GM21723 (cell line): Measurements from ENCODE around the gene ADM2.

Experiments used
- ATAC-seq: cut with Tn5 transposase; IDR thresholded peaks from one replicate; pipeline ENCODE4 v1.9.1; 2021; ENCODE audit warnings: mild to moderate bottlenecking, moderate library complexity; ENCODE audit not compliant: unreplicated experiment

The ADM2 gene

GRCh38 chr22:50483977-50484853 is 2.9 kb downstream of the ADM2 start:
- no peak for ATAC-seq

GRCh38 chr22:50485221-50486131 is 4.1 kb downstream of the ADM2 start:
- no peak for ATAC-seq

DNA sequence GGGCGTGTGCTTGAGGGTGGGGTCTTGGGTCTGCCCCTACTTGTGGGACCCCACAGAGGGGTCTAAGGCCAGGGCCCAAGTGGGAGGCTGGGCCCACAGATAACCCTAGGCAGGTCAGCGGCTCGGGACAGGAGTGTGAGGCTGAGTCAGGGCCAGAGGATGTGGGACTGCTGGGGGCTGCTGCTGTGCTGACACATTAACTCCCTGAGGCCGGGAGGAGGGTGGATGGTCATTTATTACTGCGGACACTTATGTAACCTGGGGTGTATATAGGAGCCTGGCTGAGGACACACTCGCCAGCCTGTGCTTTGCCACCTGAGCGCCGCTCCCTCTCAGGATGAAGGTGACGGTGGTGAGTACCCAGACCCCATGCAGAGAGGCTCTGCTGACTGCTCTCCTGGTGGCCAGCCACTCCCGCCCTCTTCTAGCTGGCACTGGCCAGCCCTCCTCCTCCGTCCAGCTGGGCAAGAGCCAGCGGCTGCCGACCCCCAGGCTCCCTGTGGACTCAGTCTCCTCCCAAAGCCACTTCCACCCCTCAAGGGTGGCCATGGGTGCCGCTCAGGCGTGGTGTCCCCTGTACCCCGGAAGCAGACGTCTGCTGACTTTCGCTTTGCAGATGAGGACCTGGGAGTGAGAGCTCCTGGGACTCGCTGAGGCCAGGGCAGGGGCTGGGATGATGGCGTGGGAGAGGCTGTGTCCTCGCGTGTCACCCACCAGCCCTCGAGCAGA is 5.4 kb downstream of the ADM2 start, which contains the start of gene MIOX:
MIOX (plus strand) TSS at position 299 of the 729 bp plus-strand sequence; CDS start at position 338, 39 bp downstream.
- ATAC-seq, result no peak

DNA sequence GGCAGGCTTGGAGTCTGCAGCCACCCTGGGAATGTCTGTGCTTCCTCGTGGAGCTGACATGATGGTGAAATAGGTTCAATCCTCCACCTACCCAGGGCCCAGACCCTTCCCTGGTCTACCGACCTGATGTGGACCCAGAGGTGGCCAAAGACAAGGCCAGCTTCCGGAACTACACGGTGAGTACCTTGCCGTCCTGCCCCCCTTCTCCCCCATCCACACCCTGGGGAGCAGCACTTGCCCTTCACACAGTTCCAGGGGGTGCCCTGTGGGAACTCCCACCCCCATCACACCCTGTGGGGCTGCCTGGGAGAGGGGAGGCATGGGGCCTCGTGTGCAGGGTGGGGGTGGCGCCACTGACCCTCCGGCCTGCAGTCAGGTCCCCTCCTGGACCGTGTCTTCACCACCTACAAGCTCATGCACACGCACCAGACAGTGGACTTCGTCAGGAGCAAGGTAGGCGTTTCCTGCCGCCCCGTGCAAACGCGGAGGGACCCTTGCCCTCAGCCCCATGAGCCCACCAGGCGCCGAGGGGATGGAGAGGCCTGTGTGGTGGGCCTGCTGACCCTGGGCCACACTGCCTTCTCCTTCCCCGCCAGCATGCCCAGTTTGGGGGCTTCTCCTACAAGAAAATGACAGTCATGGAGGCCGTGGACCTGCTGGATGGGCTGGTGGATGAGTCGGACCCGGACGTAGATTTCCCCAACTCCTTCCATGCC is 6.1 kb downstream of the ADM2 start:
- no peak for ATAC-seq

- no peak for ATAC-seq
Observed at GRCh38 chr22:50488006-50488677, 6.8 kb downstream of the ADM2 start.

GRCh38 chr22:50488886-50489285 is 7.5 kb downstream of the ADM2 start:
- ATAC-seq, result no peak

DNA sequence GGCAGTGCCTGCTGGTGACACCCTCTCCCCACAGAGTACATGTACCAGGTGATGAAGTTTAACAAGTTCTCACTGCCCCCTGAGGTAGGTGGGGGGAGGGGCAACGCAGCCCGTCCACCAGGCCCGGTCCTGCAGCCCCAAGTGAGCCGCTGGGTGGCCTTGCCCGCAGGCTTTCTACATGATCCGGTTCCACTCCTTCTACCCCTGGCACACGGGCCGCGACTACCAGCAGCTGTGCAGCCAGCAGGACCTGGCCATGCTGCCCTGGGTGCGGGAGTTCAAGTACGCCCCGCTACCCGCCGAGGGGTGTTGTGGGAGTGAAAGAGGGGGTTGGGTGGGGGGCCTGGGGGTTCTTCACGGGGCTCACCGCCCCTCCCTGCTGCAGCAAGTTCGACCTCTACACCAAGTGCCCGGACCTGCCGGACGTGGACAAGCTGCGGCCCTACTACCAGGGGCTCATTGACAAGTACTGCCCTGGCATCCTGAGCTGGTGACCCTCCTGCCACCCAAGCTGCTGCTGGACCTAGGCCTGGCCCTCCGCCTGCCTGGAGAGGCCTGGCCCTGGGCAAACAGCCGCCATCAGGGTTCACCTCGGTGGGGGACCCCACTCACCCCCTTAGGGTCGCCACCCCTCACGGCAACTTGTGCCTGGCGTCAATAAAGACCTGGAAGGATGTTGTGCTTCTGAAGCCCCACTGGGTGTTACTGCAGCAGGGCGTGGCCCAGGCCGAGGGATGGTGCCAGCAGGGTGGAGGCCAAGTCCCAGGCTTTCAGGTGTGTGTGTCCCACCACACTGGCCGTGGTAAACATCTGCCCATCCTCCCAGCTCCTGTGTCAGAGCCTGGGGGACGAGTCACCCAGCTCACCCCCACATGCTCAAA is 8.3 kb downstream of the ADM2 start:
- no peak for ATAC-seq

- no peak for ATAC-seq
Observed at GRCh38 chr22:50490531-50491308, 9.4 kb downstream of the ADM2 start.

DNA sequence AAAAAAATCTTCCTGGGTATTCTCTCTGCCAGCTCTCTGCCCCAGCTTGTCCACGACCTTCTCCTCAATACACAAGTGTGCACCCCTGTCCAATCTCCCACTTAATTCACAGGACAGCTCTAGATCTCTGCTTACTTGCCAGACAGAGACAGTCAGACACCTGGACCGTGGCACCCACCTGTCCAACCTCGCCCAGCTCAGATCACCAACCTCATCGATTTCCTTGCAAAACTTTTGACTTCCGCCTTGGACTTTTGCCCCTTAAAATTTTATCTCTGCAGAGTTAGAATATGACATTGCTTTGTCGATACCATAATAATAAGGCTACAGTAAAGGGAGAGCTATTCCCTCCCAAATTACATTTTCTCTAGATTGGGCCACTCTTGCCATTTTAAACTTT is 15.8 kb downstream of the ADM2 start:
- no peak for ATAC-seq

DNA sequence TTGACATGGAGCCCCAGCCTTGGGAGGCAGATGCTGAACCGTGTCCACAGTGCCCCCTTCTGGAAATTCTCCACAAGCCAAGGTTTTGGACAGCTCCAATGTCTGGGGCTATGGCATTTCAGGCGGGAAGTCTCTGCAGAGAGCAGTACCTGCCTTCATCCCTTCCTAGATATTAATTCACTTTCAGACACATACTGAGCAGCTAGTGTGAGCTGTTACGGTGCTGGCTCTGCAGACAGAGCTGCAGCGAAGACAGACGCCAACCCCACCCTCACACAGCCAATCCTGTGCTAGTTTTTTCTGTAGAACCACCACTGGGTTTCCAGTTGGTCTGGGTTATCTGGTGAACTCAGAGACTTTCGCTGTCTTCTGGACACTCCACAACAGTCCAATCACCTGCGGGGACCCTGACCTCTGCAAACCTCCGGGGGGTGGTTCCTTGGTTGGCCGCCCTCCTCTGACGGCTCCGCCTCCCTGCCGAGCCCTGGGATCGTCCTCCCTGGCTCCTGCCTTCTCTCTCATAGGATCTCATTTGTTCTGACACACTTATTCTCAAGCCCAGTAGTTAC is 17.1 kb downstream of the ADM2 start:
- no peak for ATAC-seq

DNA sequence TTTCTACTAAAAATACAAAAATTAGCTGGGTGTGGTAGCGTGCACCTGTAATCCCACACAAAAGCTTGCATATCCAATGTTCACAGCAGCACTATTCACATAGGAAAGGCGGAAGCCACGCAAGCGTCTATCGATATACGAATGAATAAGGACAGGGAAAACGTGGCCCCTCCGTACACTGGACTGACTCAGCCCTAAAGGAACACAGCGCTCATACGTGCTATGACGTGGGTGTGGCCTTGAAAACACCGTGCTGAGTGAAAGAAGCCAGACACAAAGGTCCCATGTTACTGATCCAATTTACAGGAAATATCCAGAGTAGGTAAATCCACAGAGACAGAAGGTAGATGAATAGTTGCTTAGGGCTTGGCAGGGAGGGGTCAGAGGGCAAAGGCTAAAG is 19.1 kb downstream of the ADM2 start:
- no peak for ATAC-seq

- no peak for ATAC-seq
Observed at GRCh38 chr22:50502096-50502495, 20.8 kb downstream of the ADM2 start.

DNA sequence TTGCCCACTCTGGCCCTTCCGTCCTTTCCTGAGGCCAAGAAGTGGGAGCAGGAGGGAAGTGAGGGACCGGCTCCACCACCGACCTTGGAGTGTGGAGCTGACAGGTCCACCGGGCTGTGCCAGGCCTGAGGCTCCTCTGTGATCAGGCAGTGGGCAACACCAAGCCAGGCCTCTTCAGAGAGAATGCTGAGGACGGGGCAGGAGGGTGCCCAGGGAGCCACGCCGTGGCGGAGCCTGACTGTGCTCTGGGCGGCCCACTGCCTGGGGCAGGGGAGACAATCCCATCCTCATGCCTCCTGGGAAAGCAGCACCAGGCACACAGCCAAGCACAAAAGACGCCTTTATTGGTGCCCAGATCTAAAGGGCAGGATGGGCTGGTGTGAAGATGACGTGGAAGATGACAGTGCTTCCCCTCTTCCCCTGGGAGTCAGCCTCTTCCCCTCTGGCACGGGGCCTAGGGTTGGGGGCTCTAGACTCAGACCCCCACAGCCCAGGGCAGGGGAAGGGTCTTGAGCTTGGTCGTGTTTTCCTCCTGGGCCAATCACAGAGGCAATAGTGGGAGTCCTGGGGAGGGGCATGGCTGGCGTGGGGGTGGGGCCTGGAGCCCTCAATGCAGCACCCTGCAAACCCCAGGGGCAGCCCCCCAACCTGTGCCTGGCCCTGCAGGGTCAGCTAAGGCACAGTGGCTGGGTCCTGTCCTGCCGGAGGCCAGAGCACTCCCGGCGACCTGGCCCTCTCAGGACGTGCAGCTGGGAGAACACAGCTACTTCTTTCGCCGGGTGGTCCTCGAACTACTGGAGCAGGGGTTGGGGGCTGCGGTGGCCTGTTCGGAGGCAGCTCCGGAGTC is 21.5 kb downstream of the ADM2 start:
- ATAC-seq, result no peak

DNA sequence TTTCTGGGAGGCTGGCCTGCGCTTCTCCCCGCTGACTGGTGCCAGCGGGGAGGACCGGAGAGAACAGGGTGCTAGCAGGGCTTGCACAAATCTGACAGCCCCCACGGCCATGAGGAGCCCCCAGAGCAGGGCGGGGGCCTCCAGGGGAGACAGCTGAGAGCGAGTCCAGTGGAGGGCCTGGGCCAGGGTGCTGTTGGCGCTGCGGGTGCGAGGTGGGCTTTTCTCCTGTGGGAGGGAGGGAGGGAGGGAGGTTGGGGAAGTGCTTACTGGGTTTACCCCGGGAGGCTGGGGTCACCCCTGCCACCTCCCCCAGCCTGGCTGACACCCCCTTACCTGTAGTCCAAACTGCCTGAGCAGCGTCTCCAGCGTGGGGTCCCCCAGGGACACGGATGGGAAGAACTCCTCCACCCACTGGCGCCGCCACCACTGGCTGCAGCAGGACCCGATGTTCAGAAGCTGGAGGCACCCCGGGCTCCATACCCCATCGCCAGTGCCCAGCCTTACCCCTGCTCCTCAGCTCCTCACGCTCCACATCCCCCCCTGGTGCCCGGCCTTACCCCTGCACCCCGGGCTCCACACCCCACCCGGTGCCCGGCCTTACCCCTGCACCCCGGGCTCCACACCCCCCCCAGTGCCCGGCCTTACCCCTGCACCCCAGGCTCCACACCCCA is 22.3 kb downstream of the ADM2 start:
- no peak for ATAC-seq

GRCh38 chr22:50504369-50505211 is 23.2 kb downstream of the ADM2 start:
- ATAC-seq, result no peak
